Cardiac septum (tissue), 1 donor: Measurements from ENCODE around the gene METTL13. TPM values are rescaled to one million over a fixed set of nuclear protein-coding genes. Genes with fewer than 3 reads are reported as not detected.

ENCODE experiments used
- DNase-seq: peaks from one replicate; pipeline ENCODE4 v3.0.0-alpha.2; 2020; ENCODE audit warnings: low spot score
- intact Hi-C: fragments of 100-400 bp; cut with DNase I; formaldehyde crosslinking; loops from one replicate; pipeline ENCODE4 v1.14.0; 2022
- total RNA-seq: library from RNA; stranded (reverse); fragmentation: NEBNext Ultra II Directional; extraction: Animal tissue kit (Norgen Biotek cat#: 25700); gene quantifications from one replicate; pipeline ENCODE4 v1.2.1, GENCODE V29; 2021
- donor health status: DM: no; HTN: no; CAD: no.

METTL13 gene
- total RNA-seq, 1 donor from 2014 or later = 14.4 TPM

DNA sequence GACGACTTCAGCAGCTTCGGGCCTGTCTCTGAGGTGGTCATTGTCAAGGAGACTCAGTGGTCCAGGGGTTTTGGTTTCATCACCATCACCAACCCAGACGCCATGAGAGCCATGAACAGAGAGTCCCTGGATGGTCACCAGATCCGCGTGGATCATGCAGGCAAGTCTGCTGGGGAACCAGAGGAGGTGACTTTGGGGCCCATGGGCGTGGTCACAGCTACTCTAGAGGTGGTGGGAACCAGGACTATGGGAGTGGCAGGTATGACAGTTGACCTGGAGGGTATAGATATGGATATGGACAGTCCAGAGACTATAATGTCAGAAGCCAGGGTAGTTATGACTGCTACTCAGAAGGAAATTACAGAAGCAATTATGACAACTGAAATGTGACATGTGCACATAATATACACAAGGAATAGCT is 19.3 kb upstream of the METTL13 start:
- DNase-seq = no peak
- intact Hi-C loops = no loop called here

- DNase-seq = no peak
These were observed 17.7 kb upstream of the METTL13 start for GRCh38 chr1:171763764-171764163.

DNA sequence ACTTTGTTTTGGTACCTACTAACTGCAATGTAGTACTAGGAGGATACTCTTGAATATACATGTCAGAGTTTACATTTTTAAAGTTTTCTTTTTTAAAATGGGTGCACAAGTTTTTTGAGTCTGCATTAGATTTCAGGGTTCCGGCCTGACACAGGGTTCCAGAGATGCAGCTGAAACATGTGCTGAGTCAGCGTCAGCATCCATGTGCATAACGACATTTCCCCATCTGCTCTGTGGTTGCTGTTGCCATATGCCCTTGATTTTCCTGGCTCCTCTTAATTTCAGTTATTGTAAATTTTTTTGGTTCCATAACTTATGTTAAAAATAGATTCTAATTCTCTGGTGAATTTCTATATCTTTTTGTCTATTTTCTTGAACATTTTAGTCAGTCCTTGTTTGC is 12.3 kb upstream of the METTL13 start:
- no peak for DNase-seq
- intact Hi-C loops = no loop called here

More at GRCh38 chr1:171763764-171764163, 17.7 kb upstream of the METTL13 start:
- intact Hi-C loops = no loop called here

DNA sequence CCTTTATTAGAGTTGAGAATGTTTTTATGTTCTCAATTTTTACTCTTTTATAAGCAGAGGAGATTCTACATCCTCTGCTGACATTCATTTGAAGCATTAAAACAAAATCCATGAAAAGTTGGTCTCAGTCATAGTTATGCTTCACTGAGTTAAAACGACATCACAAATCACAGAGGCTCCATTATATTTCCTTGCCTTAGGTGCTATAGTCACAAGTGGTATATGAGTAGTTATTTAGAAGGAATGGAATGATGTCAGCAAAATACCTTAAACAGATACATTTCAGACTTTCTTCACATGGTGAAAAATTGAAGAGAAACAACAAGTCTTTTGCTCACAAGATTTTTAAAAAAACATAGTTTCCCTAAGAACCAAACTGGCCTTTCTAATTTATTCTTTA is 11.7 kb upstream of the METTL13 start:
- no peak for DNase-seq
- intact Hi-C loops = no loop called here

DNA sequence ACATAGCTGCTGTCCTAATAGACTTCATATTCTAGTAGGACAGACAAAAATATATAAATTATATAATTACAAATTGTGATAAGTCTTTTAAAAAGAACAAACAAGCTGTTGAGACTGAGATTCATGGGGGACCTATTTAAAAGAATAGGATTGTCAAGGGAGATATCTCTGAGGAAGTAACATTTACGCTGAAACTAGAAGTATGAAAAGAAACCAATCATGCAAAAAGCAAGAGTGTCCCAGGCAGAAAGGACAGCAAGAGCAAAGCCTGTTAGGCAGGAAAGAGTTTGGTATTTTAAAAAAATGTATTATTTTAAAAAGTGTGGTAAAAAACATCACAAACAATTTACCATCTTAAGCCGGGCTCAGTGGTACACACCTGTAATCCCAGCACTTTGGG is 9.1 kb upstream of the METTL13 start:
- intact Hi-C loops = no loop called here

DNA sequence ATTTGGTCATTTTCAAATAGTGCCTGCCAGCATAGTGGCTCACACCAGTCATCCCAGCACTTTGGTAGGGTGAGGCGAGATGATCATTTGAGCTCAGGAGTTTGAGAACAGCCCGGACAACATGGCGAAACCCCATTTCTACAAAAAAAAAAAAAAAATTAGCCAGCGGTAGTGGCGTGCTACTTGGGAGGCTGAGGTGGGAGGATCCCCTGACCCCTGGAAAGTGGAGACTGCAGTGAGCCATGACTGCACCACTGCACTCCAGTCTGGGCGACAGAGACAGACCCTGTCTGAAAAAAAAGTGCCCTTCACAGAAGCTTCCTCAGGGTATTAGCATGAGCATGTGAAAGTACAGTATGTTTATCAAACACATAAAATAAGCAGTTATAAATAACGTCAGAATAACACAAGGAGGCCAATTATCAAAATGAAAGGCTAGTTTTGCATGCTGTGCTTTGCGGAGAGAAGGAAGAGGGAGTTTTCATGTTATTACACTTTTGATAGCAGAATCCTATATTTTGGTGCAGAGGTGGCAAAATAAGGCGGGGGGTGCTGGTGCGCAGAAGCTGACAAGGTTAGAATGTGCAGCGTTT is 781 bp upstream of the METTL13 start:
- DNase-seq = no peak
- intact Hi-C loops = loop anchor here (1.0 to 5.0 kb wide), 3 partner anchors 39 to 133 kb away; no protein-coding TSS in a partner anchor

More for the DNA sequence above, 9.1 kb upstream of the METTL13 start:
- DNase-seq = no peak

DNA sequence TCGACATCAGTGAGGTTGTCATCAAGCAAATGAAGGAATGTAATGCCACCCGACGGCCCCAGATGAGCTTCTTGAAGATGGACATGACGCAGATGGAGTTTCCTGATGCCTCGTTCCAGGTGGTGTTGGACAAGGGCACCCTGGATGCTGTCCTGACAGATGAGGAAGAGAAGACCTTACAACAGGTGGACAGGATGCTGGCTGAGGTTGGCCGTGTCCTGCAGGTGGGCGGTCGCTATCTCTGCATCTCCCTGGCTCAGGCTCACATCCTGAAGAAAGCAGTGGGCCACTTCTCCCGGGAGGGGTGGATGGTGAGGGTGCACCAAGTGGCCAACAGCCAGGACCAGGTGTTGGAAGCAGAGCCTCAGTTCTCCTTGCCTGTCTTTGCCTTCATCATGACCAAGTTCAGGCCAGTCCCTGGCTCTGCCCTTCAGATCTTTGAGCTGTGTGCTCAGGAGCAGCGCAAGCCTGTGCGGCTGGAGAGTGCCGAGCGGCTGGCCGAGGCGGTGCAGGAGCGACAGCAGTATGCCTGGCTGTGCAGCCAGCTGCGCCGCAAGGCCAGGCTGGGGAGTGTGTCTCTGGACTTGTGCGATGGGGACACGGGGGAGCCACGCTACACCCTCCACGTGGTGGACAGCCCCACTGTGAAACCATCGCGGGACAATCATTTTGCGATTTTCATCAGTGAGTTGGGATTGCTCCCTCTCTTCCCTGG is 2.5 kb downstream of the METTL13 start:
- intact Hi-C loops = loop anchor here (5.0 kb wide), 1 partner anchor 137 kb away; no protein-coding TSS in a partner anchor
- no peak for DNase-seq

DNA sequence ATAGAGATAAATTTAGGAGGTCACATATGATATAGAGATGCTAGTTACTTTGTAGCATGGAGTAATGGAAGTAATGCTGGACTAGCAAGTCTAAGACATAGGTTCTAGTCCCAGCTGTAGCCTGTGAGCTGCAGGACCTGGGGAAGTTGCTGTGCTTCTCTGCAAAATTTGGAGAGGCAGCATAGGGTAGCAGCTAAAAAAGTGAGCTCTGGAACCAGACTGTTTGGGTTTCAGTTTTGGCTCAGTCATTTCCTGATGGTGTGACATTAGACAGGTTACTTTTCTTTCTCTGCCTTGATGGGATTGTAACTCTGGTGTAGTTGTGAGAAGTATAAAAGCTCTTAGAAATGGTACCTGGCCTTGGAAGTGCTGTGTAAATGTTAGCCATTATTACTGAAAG is 3.3 kb downstream of the METTL13 start:
- intact Hi-C loops = loop anchor here (5.0 kb wide), 1 partner anchor 137 kb away; no protein-coding TSS in a partner anchor

GRCh38 chr1:171785766-171786165 is 4.3 kb downstream of the METTL13 start:
- no peak for DNase-seq
- intact Hi-C loops = no loop called here

More for the DNA sequence above, 3.3 kb downstream of the METTL13 start:
- no peak for DNase-seq

DNA sequence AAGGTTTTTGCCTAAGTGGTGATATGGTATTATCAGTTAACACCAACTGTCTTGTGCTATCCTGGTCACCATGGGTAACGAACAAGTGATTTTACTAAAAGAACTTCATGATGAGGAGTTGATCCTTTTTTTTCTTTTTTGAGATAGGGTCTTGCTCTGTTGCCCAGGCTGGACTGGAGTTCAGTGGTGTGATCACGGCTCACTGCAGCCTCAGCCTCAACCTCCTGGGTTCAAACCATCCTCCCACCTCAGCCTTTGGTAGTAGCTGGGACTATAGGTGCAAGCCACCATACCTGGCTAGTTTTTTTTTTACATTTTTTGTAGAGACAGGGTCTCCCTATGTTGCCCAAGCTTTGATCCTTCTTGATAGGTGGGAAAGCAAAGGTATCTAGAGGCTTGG is 5.1 kb downstream of the METTL13 start:
- intact Hi-C loops = no loop called here
- no peak for DNase-seq

DNA sequence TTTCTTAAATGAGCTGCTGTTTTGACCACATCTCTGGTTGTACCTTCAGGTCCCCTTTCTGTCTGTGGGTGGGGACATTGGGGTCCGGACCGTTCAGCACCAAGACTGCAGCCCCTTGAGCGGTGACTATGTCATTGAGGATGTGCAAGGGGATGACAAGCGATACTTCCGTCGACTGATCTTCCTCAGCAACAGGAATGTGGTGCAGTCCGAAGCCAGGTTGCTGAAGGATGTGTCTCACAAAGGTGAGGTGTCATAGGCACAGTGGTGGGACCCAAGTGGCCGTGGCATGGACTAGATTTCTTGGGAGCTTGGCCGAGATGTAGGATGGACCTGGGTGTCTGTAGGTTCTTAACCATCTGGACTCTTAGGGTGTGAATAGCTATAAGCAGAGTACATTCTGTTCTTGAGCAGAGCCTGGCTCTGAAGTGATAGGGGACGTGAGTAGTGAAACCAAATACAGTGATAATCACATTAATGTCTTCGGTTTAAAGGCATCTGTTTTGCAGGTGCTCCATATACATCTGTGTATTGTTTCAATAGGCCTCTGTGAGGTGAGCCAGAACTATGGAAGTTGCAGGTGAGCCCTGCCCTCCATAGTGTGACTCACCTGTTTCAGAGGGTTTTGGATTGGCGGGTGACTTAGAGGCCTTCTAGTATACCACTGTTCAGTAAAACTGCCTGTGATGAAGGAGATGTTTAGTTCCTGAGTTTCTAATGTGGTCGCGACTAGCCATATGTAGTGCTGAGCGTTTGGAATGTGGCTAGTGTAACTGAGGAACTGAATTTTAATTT is 6.4 kb downstream of the METTL13 start:
- DNase-seq = no peak
- intact Hi-C loops = no loop called here

GRCh38 chr1:171788696-171789095 is 7.2 kb downstream of the METTL13 start:
- DNase-seq = no peak
- intact Hi-C loops = no loop called here

GRCh38 chr1:171790318-171790717 is 8.9 kb downstream of the METTL13 start:
- intact Hi-C loops = no loop called here
- no peak for DNase-seq

DNA sequence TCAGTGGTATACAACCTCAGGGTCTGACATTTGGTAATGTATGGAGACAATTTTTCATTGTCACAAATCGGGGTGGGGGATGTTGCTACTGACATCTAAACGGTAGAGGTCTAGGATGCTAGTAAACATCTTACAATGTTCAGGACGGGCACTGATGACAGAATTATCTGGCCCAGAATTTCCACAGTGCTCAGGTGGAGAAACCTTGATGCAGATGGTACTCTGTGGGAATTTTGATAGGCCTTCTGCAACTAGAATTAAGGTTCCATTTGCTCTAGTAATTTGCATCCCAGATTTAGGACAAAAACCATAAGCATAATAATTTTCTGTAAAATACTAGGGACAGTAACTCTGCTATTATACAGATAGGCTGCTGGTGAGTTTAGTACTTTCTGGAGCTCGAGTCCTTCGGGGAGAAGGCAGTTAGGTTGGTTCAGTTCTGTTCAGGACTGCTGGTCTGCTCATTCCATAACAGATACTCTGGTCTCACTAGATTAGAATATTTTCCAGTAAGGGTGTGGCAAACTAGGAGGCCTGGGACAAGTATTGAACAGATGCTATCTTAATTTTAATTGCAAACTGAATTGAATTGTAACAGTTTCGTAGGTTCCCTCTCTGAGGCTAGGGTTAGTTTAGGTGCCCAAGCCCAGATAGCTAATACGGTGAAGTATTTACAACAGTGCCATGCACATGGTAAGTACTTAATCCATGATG is 11.4 kb downstream of the METTL13 start:
- intact Hi-C loops = no loop called here
- DNase-seq = no peak

- intact Hi-C loops = no loop called here
- DNase-seq = no peak
These were observed 12.2 kb downstream of the METTL13 start for GRCh38 chr1:171793636-171794035.

GRCh38 chr1:171794085-171794484 is 12.6 kb downstream of the METTL13 start:
- DNase-seq = no peak
- intact Hi-C loops = no loop called here

DNA sequence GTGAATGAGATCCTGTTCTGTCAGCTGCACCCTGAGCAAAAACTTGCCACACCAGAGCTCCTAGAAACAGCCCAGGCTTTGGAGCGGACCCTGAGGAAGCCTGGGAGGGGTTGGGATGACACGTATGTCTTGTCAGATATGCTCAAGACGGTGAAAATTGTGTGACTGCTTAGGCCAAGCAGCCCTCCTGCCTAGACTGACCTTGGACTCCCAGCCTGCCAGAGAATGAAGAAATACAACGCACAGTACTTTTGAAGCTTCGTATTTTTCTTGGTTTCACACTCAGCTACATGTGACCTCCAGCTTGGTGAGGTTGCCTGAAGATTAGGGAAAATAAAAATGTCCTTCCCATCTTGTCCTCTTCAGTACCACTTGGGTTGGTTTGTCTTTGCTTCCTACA is 15.1 kb downstream of the METTL13 start:
- intact Hi-C loops = no loop called here
- no peak for DNase-seq

- intact Hi-C loops = no loop called here
- DNase-seq = no peak
These were observed 16.9 kb downstream of the METTL13 start for GRCh38 chr1:171798311-171798710.

- intact Hi-C loops = no loop called here
- no peak for DNase-seq
These were observed 17.3 kb downstream of the METTL13 start for GRCh38 chr1:171798765-171799164.

DNA sequence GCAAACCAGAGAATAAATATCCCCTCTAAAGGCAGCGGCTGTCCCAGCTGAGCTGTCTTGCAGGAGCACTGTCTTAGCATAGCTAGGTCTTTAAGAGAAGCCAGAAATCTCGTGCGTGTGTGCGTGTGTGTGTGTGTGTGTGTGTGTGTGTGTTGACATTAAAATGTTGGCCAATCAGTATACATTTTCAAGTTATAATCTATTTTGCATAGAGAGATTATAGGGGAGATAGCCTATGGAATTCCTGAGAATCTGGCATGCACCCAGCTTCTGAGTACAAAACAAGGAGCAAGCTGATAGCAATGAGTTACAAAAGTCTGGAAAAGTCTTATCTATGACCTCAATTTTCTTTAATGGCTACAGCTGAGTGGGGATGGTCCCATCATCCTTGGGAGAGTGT is 17.7 kb downstream of the METTL13 start:
- intact Hi-C loops = no loop called here
- DNase-seq = no peak
